Measurements from ENCODE around the gene C2orf81.

The C2orf81 gene

GRCh38 chr2:74369976-74370375, 51.4 kb downstream of the C2orf81 start:
- H3K4me3 ChIP-seq (ENCODE audit: control insufficient read depth, low read depth, low read length): no peak overlapping the region
- TF ChIP-seq CTCF (conservative IDR thresholded peaks at IDR 0.05; ENCODE audit: control insufficient read depth, insufficient read depth, low read depth, low read length): no peak
- DNase-seq (ENCODE audit: low read depth): no peak

- TF ChIP-seq CTCF (conservative IDR thresholded peaks at IDR 0.05; ENCODE audit: control insufficient read depth, insufficient read depth, low read depth, low read length): no peak
- no peak for DNase-seq (ENCODE audit: low read depth)
- H3K4me3 ChIP-seq (ENCODE audit: control insufficient read depth, low read depth, low read length): no peak overlapping the region
These were observed 52.9 kb downstream of the C2orf81 start for GRCh38 chr2:74368499-74368898.

- TF ChIP-seq CTCF (conservative IDR thresholded peaks at IDR 0.05; ENCODE audit: control insufficient read depth, insufficient read depth, low read depth, low read length): no peak
- no peak for DNase-seq (ENCODE audit: low read depth)
- H3K4me3 ChIP-seq (ENCODE audit: control insufficient read depth, low read depth, low read length): no peak overlapping the region
These were observed 53.6 kb downstream of the C2orf81 start for GRCh38 chr2:74367789-74368188.

- H3K4me3 ChIP-seq (ENCODE audit: control insufficient read depth, low read depth, low read length): no peak overlapping the region
- no peak for TF ChIP-seq CTCF (conservative IDR thresholded peaks at IDR 0.05; ENCODE audit: control insufficient read depth, insufficient read depth, low read depth, low read length)
- no peak for DNase-seq (ENCODE audit: low read depth)
These were observed 55.4 kb downstream of the C2orf81 start for GRCh38 chr2:74366036-74366435.

- DNase-seq (ENCODE audit: low read depth): no peak
- no peak overlapping the region for H3K4me3 ChIP-seq (ENCODE audit: control insufficient read depth, low read depth, low read length)
- no peak for TF ChIP-seq CTCF (conservative IDR thresholded peaks at IDR 0.05; ENCODE audit: control insufficient read depth, insufficient read depth, low read depth, low read length)
These were observed 56.6 kb downstream of the C2orf81 start for GRCh38 chr2:74364533-74365505.
